ENCODE data around the gene BIN2. TPM values are rescaled to one million over a fixed set of nuclear protein-coding genes. Genes with fewer than 3 reads are reported as not detected.

The BIN2 gene
- total and polyA plus RNA-seq, 10 of the 15 experiments (the other 5 are each of a cell fraction or from before 2014, with no cell fraction given), result 8.6 to 42.9 (median 32.1) TPM

DNA sequence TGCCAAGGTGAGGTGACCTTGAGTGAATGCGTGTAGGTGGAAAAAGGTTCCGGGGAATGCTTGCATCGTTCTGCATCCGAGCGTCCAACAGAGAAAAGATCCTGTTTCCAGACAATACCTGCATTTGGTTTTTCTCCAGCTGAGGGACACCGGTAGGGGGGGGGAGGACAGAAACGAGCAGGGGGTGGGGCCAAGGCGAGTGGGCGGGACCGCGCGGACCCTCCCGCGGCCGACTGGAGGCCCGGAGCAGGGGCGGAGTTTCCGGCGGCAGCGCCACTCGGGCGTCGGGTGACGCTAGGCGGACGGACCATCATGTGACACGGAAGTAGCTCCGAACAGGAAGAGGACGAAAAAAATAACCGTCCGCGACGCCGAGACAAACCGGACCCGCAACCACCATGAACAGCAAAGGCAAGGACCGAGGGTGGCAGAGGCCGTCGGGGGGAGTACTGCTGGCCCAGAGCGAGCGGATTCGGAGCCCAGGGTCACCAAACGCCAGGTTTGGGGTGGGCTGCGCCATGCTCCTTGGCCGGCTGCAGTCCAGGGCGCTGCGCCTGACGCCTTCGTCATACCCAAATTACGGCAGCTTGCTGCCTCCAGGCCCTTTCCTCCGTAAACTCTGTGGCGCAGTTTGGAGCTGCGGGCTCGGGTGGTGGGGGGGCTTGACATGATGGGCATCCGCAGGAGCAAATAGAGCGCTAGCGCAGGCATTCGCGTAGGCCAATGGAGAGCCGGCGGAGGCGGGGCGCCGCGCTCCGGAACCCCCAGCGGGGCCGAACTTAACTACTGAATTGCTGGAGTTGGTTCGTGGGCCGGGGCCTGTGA lies 85.3 kb downstream of the BIN2 start, which contains the start of gene DAZAP2 (continued):
- TF ChIP-seq KAT2A (conservative IDR thresholded peaks at IDR 0.05; ENCODE audit: control insufficient read depth, low read depth, low read length) (no peak), IKZF1 (conservative IDR thresholded peaks at IDR 0.05) (peak; percentile 60), EZH2 (IDR thresholded peaks at IDR 0.05; ENCODE audit: borderline replicate concordance, control insufficient read depth, low read depth, low read length) (no peak), MEF2A (IDR thresholded peaks at IDR 0.05; ENCODE audit: insufficient read depth, low read depth, low read length) (no peak), TCF3 (IDR thresholded peaks at IDR 0.05; ENCODE audit: borderline replicate concordance, insufficient read depth, low read depth, low read length) (0 out of 2 replicates have a peak, but pooled peaks have one; percentile 17), SUZ12 (IDR thresholded peaks at IDR 0.05; ENCODE audit: unreplicated experiment) (no peak), EGR1 (IDR thresholded peaks at IDR 0.05; ENCODE audit: borderline replicate concordance in 1 of 2, low read depth in 2 of 2, low read length in 2 of 2) (peak in 1 of 2 experiments; percentile 76; a peak in 2 of 3 replicates), SRF (IDR thresholded peaks at IDR 0.05; ENCODE audit: low read depth in 2 of 2, low read length in 2 of 2) (no peak), BACH1 (IDR thresholded peaks at IDR 0.05; ENCODE audit: borderline replicate concordance) (peak; percentile 79), STAT3 (IDR thresholded peaks at IDR 0.05; ENCODE audit: low read depth, low read length) (no peak), MTA2 (IDR thresholded peaks at IDR 0.05; ENCODE audit: low read depth) (no peak), NKRF (conservative IDR thresholded peaks at IDR 0.05) (peak; percentile 89), CREB1 (IDR thresholded peaks at IDR 0.05; ENCODE audit: low read depth) (peak; percentile 93), SMARCA5 (IDR thresholded peaks at IDR 0.05) (peak; percentile 97), ZBED1 (IDR thresholded peaks at IDR 0.05; ENCODE audit: borderline replicate concordance) (no peak), SREBF1 (IDR thresholded peaks at IDR 0.05; ENCODE audit: low read length) (no peak), NR2F1 (conservative IDR thresholded peaks at IDR 0.05) (no peak), RAD21 (IDR thresholded peaks at IDR 0.05; ENCODE audit: insufficient read depth, low read depth, low read length) (no peak), ATF7 (IDR thresholded peaks at IDR 0.05; ENCODE audit: low read depth) (0 out of 2 replicates have a peak, but pooled peaks have one; percentile 26), ZZZ3 (IDR thresholded peaks at IDR 0.05; ENCODE audit: control insufficient read depth, insufficient read length, low read depth) (no peak), MYC (IDR thresholded peaks at IDR 0.05; ENCODE audit: insufficient read depth, insufficient read length, insufficient replicate concordance, low read length, severe bottlenecking) (peak; percentile 27), CHD4 (IDR thresholded peaks at IDR 0.05) (no peak), E2F8 (IDR thresholded peaks at IDR 0.05; ENCODE audit: low read depth, partially characterized antibody) (peak; percentile 81)
- TF ChIP-seq, protein P1, sequence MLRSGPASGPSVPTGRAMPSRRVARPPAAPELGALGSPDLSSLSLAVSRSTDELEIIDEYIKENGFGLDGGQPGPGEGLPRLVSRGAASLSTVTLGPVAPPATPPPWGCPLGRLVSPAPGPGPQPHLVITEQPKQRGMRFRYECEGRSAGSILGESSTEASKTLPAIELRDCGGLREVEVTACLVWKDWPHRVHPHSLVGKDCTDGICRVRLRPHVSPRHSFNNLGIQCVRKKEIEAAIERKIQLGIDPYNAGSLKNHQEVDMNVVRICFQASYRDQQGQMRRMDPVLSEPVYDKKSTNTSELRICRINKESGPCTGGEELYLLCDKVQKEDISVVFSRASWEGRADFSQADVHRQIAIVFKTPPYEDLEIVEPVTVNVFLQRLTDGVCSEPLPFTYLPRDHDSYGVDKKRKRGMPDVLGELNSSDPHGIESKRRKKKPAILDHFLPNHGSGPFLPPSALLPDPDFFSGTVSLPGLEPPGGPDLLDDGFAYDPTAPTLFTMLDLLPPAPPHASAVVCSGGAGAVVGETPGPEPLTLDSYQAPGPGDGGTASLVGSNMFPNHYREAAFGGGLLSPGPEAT (IDR thresholded peaks at IDR 0.05; ENCODE audit: low read depth), result peak; percentile 52; the same call in 1 of the 2 replicates
